HG03135 (cell line): Measurements from ENCODE around the gene KCNH5.

Source experiments
- ATAC-seq: cut with Tn5 transposase; IDR thresholded peaks from one replicate; pipeline ENCODE4 v1.9.1; 2021; ENCODE audit warnings: mild to moderate bottlenecking, moderate library complexity; ENCODE audit not compliant: unreplicated experiment

KCNH5 gene

GRCh38 chr14:62994096-62994495 lies 51.2 kb downstream of the KCNH5 start:
- ATAC-seq: no peak

DNA sequence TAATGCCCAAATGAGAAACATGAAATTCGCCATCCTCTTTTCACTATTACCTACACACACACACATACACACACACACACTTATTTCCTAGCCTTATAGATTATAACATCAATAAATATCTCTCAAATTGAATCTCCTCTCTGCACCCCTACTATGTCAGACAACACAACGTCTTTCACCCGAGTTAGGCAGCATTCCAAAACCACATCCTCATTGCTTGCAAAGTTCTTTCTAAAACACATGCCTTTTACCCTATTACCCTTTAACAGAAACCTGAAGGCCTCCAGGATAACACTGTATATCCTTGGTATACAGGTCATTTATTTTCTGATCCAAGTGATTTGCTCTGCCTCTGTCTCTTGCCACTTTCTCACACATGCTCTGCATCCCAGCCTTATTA lies 56.3 kb downstream of the KCNH5 start:
- ATAC-seq: no peak

DNA sequence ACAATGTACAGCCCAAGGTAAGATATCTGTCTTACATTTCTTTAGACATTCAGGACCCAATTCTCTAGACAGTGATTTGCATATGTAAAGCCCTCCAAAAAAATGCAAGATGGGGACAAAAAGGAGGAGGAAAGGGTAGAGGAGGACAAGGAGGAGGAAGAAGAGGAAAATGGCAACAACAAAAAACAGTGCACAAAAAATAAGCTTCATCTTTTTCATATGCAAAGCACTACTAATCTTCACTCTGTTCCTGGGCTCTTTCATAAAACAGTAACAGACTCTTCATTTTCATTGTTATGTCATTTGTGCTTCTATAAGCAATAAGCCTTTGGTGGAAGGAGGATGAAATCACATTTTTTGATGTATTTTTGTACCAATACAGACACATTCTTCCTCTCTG lies 61.4 kb downstream of the KCNH5 start:
- no peak for ATAC-seq

DNA sequence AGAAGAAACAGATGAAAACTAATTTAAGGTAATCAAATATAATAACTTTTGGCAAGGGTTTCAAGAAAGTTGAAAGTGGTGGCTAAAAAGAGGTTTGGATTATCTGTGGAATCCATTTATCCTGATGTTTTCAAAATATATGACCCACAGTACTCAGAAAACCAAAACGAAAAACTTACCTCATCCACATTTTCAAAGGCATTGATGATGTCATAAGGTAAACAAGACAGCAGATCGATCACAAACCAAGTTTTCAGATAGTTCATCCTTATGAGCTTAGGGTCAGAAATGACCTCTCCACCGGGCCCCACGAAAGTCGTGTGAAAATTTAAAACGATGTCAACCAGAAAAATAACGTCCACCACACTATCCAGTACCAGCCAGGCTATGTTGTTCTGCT lies 64.6 kb downstream of the KCNH5 start:
- ATAC-seq: no peak

DNA sequence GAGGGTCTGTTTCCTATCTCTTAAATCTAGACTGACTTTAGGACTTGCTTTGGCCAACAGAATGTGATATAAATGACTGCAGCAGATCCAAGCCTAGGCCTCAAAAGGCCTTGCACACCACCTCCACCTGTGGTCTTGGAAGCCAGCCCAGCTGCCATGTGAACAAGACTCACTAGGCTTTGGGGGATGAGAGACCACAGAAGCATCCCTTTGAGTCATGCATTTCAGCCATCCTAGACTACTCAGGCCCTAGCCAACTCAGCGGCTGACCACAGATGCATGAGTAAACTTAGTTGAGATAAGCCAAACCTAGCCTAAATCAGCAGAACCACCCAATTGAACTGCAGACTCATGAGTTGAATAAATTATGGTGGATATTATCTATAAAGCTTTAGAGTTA lies 87.7 kb downstream of the KCNH5 start:
- ATAC-seq: no peak

GRCh38 chr14:62956413-62956812 lies 88.8 kb downstream of the KCNH5 start:
- no peak for ATAC-seq

GRCh38 chr14:62954165-62954564 lies 91.1 kb downstream of the KCNH5 start:
- no peak for ATAC-seq

DNA sequence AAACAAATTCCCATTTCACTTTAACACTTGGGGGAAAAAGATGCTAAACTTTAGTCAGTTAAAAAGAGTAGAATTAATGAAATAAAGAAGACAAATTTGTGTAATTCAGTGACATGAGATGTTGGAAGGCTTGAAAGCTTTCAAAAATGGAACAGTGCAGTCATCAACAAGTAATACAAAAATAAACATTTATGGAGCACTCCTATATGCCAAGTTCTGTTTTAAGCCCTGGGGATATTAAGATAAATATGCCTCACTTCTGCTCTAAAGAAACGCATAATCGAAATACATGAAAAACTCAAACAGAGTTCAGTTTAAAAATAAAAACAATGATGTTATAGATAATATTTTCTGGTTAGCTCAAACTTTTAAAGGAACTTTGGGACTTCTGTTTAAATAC lies 93.0 kb downstream of the KCNH5 start:
- ATAC-seq: no peak

GRCh38 chr14:62947301-62947700 lies 98.0 kb downstream of the KCNH5 start:
- no peak for ATAC-seq

- ATAC-seq: no peak
Observed at GRCh38 chr14:62946221-62946620, 99.0 kb downstream of the KCNH5 start.

DNA sequence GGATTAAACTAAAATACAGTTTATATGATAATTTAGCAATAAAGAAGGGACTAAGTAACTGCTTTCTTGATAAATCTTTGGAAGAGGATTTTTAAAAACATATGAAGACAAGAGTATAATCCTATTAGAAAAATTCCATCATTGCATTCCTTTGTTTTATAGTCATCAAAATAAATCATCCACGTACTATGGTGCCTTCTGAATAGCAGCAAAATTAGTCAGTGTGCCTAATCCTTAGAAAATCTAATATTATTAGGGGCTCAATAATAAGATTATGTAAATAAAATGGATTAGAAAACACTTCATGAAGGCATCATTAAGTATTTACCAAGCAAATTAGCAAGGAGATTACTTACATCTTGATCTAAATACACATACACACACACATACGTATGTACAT lies 102.1 kb downstream of the KCNH5 start:
- no peak for ATAC-seq

DNA sequence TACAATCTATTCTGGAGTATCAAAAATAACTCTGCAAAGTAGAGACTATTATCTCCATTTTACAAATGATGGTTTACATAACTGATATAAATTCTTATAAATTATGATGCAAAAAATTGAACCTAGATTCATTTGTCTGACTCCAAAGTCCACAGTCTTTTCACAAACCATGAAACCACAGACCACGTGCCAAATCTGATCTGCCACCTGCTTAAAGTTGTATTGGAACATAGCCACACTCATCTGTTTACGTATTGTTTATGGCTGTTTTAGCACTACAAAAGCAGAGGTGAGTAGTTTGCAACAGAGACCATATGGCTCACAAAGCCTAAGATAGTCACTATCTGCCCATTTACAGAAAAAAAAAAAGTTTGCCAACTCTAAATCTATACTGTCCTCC lies 105.3 kb downstream of the KCNH5 start:
- no peak for ATAC-seq

- no peak for ATAC-seq
Observed at GRCh38 chr14:62938778-62939177, 106.5 kb downstream of the KCNH5 start.

GRCh38 chr14:62934439-62934838 lies 110.8 kb downstream of the KCNH5 start:
- no peak for ATAC-seq

GRCh38 chr14:62921466-62921865 lies 123.8 kb downstream of the KCNH5 start:
- ATAC-seq: no peak

- no peak for ATAC-seq
Observed at GRCh38 chr14:62916551-62916950, 128.7 kb downstream of the KCNH5 start.

DNA sequence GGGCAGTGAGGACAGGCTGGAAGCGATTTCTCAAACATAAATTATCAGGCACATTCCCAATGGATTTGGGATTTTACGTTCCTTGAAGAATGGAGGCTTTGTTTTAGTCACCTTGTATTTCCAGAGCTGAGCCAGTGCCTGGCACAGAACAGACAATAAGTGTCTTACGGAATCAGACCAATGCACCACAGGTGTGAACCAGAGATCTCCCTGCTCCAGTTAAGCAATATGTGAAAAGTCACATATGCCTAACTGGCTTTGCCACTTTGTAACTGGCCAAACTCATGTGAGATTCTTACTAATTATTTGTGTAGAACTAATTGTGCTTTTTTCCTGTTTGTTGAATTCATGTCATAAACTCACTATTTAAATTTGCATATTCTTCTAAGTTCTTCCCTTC lies 130.4 kb downstream of the KCNH5 start:
- no peak for ATAC-seq

DNA sequence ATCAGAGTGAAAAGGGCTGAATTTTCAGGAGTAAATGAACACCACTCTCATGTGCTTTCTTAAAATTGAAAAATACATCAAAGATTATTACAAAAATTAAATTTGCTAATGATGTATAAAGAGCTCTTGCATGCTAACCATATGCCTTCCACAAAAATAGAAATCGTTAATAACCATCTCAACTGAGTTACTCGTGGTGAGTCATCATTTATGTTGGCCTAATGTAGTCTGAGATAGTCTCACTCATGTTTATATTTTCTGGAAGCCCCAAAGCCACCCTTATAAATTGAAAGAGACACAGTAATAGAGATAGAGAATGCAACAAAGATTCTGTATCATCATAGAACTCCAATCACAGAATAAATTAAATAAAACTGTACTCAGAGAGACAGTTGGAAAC lies 131.2 kb downstream of the KCNH5 start:
- ATAC-seq: no peak

DNA sequence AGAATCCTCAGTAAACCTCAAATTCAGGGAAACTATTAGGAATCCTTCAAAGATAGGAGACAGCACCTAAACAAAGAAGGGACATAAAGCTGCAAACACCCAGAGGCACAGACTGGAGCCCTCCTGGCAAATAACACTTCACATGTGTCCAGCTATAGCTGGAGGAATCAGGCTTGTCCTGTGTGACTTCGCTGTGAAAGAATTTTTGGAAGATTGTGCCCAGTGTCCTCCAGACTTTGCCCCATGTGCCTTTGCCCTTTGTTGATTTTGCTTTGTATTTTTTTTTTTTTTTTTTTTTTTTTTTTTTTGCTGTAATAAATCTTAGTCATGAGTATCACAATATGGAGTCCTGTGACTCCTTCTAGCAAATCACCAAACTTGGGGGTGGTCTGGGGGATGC lies 136.8 kb downstream of the KCNH5 start:
- ATAC-seq: no peak

- ATAC-seq: no peak
Observed at GRCh38 chr14:62905566-62905965, 139.7 kb downstream of the KCNH5 start.

DNA sequence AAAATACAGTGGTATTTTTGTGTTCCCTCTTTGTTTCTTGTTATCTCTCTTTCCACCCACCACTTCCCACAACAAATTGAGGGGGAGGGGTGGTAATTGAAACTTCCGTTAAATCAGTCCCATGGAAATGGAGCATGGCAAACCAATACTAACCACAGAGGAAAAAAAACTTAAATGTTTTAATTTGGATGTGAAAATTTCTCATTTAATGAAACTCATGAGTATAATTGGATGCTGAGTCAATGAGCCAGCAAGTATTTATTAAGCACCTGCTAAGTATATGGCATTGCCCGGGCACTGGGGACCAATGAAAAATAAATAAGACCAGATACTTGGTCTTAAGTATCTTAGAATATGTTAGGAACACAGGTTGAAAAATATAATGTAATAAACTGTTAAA lies 147.5 kb downstream of the KCNH5 start:
- ATAC-seq: no peak

- no peak for ATAC-seq
Observed at GRCh38 chr14:62896932-62897456, 148.3 kb downstream of the KCNH5 start.

DNA sequence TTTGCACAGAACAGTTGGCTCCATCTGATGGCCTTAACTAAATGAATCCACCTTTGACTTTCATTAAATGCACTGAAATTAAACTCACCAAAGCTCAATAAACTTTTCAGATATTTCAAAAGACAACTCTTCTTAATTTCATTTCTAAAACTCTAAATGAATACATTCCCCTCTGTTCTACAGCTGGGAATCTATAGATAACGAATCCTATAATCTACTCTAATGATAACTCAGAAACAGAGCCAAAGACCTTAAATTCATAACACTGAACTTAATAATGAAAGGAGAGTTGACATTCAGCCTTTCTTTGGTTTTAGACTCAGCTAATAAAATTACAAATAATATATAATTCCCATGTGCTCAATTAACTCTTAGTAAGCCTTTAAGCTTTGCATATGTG lies 150.5 kb downstream of the KCNH5 start:
- ATAC-seq: no peak

- ATAC-seq: no peak
Observed at GRCh38 chr14:62889364-62889763, 155.9 kb downstream of the KCNH5 start.
